ENCODE data around the gene VEGFB.
A peak's percentile ranks its signal among the peaks of the same experiment; 100 is the strongest.

VEGFB gene

GRCh38 chr11:64263021-64263946 lies 28.9 kb downstream of the VEGFB start:
- DNase-seq: no peak

GRCh38 chr11:64263947-64264317 lies 29.5 kb downstream of the VEGFB start:
- DNase-seq: no peak

- DNase-seq: no peak
These were observed 30.0 kb downstream of the VEGFB start for GRCh38 chr11:64264371-64264852.

- no peak for DNase-seq
These were observed 31.1 kb downstream of the VEGFB start for GRCh38 chr11:64265176-64266160.

GRCh38 chr11:64266339-64266738 lies 32.0 kb downstream of the VEGFB start:
- no peak for DNase-seq

- DNase-seq: no peak
These were observed 33.0 kb downstream of the VEGFB start for GRCh38 chr11:64267207-64267945.

- no peak for DNase-seq
These were observed 33.9 kb downstream of the VEGFB start for GRCh38 chr11:64268025-64268892.

GRCh38 chr11:64268893-64269539 lies 34.6 kb downstream of the VEGFB start:
- no peak for DNase-seq

- peak; percentile 97 for DNase-seq
These were observed 35.3 kb downstream of the VEGFB start for GRCh38 chr11:64269540-64270220.

- no peak for DNase-seq
These were observed 40.8 kb downstream of the VEGFB start for GRCh38 chr11:64275031-64275800.

- no peak for DNase-seq
These were observed 41.5 kb downstream of the VEGFB start for GRCh38 chr11:64275841-64276240.

- DNase-seq: no peak
These were observed 42.5 kb downstream of the VEGFB start for GRCh38 chr11:64276653-64277431.

- no peak for DNase-seq
These were observed 44.3 kb downstream of the VEGFB start for GRCh38 chr11:64278576-64279190.

GRCh38 chr11:64281957-64282770 lies 47.8 kb downstream of the VEGFB start:
- DNase-seq: no peak

- no peak for DNase-seq
These were observed 48.7 kb downstream of the VEGFB start for GRCh38 chr11:64283092-64283491.

- peak; percentile 85 for DNase-seq
These were observed 49.9 kb downstream of the VEGFB start, which contains the start of gene BAD for GRCh38 chr11:64284048-64284961. Gene BAD, minus strand, starts transcription at chr11:64284665. Its CDS starts 297 bp downstream, at chr11:64284368.

Measured in GOT3 (cell line).